Retina (tissue), 1 donor: Measurements from ENCODE around the gene NDUFS8.
"Not testable (repeated sequence)": the region's sequence is repeated elsewhere in the genome, so short reads cannot be mapped to it uniquely, and the experiment has no call there.

Experiments
- DNase-seq: peaks from one replicate; pipeline ENCODE4 v3.0.0-alpha.2; 2016

NDUFS8 gene

GRCh38 chr11:68030318-68031143 lies at the start of gene NDUFS8:
TSS of gene NDUFS8 (plus strand) at chr11:68030681. CDS start at chr11:68032152, 1,471 bp downstream.
- DNase-seq: peak; percentile 99

- DNase-seq: not testable (repeated sequence)
These were observed 49.3 kb upstream of the NDUFS8 start for GRCh38 chr11:67981226-67981625.

- DNase-seq: not testable (repeated sequence)
These were observed 48.1 kb upstream of the NDUFS8 start for GRCh38 chr11:67982255-67982857.

- no peak for DNase-seq
These were observed 46.5 kb upstream of the NDUFS8 start for GRCh38 chr11:67983951-67984350.

- not testable (repeated sequence) for DNase-seq
These were observed 45.2 kb upstream of the NDUFS8 start for GRCh38 chr11:67985302-67985701.

GRCh38 chr11:67990546-67991346 lies 39.7 kb upstream of the NDUFS8 start:
- peak; percentile 59 for DNase-seq

GRCh38 chr11:67991347-67992121 lies 38.9 kb upstream of the NDUFS8 start:
- DNase-seq: not testable (repeated sequence)

GRCh38 chr11:67993821-67994220 lies 36.7 kb upstream of the NDUFS8 start:
- peak; percentile 70 for DNase-seq

- not testable (repeated sequence) for DNase-seq
These were observed 36.1 kb upstream of the NDUFS8 start for GRCh38 chr11:67994387-67994786.

- not testable (repeated sequence) for DNase-seq
These were observed 35.4 kb upstream of the NDUFS8 start for GRCh38 chr11:67995129-67995528.

- DNase-seq: not testable (repeated sequence)
These were observed 34.9 kb upstream of the NDUFS8 start for GRCh38 chr11:67995579-67995978.

GRCh38 chr11:67996051-67996450 lies 34.4 kb upstream of the NDUFS8 start:
- no peak for DNase-seq

GRCh38 chr11:67996622-67997474 lies 33.6 kb upstream of the NDUFS8 start:
- DNase-seq: peak; percentile 74

- no peak for DNase-seq
These were observed 33.0 kb upstream of the NDUFS8 start for GRCh38 chr11:67997475-67997921.

GRCh38 chr11:67998150-67999045 lies 32.1 kb upstream of the NDUFS8 start:
- no peak for DNase-seq

- no peak for DNase-seq
These were observed 31.3 kb upstream of the NDUFS8 start for GRCh38 chr11:67999201-67999629.

GRCh38 chr11:67999704-68000103 lies 30.8 kb upstream of the NDUFS8 start:
- no peak for DNase-seq

- DNase-seq: no peak
These were observed 27.9 kb upstream of the NDUFS8 start for GRCh38 chr11:68002575-68002937.

GRCh38 chr11:68002938-68003845 lies 27.3 kb upstream of the NDUFS8 start:
- DNase-seq: no peak
